Pulmonary artery endothelial cell (primary cell): ENCODE results near the gene TPD52L2. TPM values are rescaled to one million over a fixed set of nuclear protein-coding genes. Genes with fewer than 3 reads are reported as not detected.
"Not testable (repeated sequence)": the region's sequence is repeated elsewhere in the genome, so short reads cannot be mapped to it uniquely, and the experiment has no call there.

Experiments
- DNase-seq: peaks from one replicate; pipeline ENCODE4 v3.0.0-alpha.2; 2011; ENCODE audit warnings: low read depth, low spot score
- total RNA-seq: library from RNA; depleted of rRNA; stranded (reverse); fragments of >200 nt; gene quantifications from 2 replicates; pipeline ENCODE4 v1.2.3, GENCODE V29; 2014

TPD52L2 gene
- total RNA-seq, 1 donor from 2014 or later = 139 TPM

DNA sequence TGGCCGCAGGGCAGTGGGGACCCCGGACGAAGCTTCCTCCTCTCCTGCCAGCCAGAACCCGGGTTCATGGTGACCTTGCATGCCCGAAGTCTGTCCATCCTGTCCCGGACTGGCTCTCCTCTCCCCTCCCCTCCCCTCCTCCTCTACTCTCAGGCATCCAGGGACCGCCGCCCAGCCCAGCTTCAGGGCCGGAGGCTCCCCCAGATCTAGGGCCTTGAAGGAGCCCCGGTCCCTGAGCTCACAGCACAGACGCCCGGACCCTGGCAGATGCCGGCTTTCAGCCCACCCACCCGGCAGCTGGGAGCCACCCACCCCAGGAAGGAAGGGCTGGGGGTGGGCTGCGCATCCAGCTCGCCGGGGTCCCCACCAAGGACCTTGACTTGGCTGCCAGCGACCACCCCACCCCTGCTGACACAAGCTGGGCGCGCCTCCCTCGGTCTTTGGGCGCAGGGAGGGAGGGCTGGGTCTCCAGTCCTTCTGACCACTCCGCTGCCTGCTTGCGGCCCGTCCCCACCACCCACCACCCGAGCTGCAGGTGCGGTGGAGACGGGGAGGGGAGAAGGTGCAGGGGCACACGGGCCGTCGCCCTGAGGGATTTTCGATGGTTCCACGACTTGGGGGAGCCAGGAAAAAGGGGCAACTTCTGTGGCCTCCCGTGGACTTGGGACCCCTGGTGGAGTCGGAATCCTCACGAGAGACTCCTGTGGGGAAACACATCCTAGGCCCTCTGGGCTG lies 9.5 kb upstream of the TPD52L2 start:
- DNase-seq = no peak

DNA sequence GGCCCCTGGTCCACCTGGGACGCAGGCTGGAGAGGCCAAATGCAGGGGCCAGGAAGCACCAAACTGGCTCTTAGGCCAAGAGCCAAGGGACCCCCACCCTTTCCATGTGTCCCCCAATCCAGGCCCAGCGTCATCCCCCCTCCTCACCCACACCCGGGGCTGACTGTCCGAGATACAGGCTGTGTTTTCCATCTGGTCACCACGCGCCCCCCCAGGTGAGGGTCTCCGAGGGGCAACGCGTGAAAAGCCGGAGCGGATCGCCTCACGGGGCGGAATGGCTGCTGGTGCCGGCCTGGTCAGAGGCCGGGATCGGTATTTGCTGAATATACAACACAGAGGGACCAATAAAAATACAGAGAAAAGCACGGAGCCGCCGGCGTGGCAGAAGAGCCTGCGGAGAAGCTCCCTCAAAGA lies 9.0 kb upstream of the TPD52L2 start:
- no peak for DNase-seq

DNA sequence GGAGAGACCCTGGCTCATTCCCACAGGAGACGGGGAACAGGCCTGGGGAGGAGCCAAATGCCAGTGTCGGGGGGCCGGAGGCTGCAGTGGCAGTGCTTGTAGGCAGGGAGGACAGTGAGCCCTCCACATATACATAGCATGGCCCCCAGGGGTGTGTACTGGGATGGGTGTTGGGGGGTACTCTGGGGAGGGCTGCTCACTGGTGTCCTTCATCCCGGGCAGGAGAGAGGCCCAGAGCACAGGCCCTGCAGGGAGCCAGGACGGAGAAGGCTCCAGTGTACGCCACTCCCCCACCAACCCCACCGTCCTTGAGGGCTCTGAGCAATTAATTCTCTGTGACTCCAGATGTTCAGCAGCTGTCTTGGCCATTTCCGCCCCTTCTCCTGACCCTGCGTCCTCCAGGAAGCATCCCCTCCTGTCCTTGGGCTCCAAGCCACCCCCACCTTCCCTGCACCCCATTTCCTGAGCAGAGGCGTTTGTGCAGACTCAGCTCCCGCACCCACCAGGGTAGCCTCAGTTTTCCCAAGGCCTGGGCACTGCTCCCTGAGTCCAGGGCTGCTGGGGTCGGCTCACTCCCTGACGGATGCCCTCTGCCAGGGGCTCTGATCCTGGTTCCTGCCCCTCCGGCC lies 7.2 kb upstream of the TPD52L2 start:
- DNase-seq = no peak

DNA sequence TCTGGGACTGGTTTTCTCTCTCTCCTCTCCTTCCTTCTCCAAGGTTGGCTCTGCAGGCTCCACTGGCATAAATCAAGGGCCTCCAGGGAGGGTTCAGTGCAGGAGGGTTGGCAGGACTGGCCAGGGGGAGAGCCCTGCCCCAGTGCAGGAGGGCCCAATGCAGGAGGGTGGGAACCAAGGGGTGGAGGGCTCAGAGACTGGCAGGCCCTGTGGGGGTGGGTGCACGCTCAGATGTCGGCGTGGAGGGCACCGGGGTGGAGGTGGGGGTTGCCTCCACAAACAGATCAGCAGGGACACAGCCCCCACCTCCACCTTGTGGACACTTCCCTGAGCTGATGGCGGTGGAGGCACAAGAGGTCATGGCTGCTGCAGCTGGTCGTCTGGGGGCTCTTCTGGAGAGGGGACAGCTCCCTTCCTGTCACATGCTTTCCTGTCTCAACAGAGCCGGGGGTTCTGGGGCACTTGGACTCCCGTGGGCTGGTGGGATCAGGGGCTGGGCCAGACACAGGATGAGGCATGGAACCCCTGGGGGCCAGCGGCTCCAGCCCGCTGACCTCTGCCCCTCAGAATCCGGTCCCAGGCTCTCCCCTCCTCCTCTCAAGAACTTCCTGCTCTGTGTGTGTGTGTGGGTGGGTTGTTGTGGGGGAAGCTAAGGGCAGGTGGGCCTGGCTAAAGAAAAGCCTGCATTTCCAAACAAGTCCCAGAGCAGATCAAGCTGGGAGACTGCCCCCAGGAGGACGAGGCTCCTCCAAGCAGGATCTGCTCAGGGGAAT lies 6.5 kb upstream of the TPD52L2 start:
- peak; percentile 30 for DNase-seq

DNA sequence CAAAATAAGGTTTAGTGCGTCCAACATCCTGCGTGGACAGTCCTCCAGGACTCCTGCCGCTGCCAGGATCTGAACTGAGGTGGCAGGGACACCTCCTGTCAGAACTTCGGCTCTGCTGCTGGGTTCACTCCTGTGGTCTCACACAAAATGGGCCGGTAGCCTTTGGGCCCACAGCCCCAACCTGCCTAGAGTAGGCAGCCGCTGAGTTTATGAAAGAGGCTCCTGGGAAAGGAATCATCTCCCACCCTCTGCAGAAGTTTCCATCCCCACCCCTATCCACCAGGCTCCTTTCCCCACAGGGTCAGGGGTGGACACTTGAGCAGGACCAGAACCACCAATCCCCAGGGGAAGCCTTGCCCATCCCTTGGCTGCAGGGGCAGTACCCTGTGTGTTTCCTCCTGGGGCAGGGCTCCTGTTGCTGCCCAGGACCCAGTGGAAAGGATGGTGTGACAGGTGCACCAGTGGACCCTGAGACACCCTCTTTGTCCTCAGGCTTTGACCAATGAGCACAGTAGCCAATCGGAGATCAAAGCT lies 5.8 kb upstream of the TPD52L2 start:
- no peak for DNase-seq

DNA sequence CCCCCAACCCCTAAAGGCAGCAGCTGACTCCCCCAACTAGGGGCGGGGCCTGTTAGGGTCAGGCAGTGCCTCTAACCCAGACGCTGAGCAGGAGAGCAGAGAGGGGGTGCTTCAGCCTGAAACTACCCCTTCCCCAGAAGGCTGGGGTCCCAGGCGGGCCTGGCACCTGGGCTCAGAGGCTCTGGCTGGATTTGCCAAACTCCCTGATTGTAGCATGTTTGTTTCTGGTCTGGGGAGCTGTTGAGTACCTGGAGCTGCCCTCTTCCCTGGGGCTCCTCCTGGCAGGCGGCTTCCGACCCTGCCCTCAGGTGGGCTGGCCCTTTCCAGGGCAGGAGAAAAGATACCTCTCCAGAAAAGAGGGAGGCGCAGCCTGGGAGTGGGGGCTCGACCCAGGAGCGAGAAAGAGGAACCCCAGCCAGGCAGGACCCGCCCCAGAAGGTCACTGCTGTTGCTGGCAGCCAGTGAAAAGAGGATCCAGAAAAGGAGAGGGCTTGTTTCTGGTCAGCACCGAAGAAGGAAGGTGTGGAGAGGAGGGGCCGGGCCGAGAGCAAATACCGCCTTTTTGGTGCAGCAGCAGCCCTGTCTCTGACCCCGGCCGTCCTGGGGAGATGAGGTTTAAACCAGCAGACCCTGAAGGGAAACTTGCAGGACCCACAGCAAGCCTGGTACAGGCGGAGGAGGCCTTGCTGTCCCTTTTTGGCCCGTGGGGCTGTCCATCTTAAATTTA lies 4.6 kb upstream of the TPD52L2 start:
- DNase-seq = no peak

DNA sequence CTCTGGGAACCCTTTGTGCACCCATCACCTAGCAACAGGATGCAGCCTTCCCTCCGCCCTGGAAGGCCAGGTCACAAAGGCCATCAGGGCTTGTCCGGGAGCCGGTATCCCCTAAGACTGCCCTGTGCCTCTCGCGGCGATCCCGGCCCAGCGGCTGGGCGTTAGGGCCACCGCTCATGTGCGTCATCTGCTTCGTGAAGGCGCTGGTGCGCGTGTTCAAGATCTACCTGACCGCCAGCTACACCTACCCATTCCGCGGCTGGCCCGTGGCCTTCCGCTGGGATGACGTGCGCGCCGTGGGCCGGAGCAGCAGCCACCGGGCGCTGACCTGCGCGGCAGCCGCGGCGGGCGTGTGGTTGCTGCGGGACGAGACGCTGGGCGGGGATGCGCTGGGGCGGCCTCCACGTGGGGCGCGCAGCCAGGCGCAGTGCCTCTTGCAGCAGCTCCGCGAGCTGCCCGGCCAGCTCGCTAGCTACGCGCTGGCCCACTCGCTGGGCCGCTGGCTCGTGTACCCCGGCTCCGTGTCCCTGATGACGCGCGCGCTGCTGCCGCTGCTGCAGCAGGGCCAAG lies 3.6 kb upstream of the TPD52L2 start, which contains the start of gene ABHD16B:
Gene ABHD16B (plus strand): TSS at position 134 of the 570 bp plus-strand sequence. CDS start 43 bp downstream, at position 177.
- DNase-seq = no peak

DNA sequence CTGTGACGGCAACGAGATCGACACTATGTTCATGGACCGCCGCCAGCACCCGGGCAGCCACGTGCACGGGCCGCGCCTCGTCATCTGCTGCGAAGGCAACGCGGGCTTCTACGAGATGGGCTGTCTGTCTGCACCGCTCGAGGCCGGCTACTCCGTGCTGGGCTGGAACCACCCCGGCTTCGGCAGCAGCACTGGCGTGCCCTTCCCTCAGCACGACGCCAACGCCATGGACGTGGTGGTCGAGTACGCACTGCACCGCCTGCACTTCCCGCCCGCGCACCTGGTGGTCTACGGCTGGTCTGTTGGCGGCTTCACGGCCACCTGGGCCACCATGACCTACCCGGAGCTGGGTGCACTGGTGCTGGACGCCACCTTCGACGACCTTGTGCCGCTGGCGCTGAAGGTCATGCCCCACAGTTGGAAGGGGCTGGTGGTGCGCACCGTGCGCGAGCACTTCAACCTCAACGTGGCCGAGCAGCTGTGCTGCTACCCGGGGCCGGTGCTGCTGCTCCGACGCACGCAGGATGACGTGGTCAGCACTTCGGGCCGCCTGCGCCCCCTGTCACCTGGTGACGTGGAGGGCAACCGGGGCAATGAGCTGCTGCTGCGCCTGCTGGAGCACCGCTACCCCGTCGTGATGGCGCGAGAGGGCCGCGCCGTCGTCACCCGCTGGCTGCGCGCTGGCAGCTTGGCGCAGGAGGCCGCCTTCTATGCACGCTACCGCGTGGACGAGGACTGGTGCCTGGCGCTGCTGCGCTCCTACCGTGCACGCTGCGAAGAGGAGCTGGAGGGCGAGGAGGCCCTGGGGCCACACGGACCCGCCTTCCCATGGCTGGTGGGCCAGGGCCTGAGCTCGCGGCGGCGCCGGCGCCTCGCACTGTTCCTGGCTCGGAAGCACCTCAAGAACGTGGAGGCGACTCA lies 2.8 kb upstream of the TPD52L2 start:
- DNase-seq = no peak

DNA sequence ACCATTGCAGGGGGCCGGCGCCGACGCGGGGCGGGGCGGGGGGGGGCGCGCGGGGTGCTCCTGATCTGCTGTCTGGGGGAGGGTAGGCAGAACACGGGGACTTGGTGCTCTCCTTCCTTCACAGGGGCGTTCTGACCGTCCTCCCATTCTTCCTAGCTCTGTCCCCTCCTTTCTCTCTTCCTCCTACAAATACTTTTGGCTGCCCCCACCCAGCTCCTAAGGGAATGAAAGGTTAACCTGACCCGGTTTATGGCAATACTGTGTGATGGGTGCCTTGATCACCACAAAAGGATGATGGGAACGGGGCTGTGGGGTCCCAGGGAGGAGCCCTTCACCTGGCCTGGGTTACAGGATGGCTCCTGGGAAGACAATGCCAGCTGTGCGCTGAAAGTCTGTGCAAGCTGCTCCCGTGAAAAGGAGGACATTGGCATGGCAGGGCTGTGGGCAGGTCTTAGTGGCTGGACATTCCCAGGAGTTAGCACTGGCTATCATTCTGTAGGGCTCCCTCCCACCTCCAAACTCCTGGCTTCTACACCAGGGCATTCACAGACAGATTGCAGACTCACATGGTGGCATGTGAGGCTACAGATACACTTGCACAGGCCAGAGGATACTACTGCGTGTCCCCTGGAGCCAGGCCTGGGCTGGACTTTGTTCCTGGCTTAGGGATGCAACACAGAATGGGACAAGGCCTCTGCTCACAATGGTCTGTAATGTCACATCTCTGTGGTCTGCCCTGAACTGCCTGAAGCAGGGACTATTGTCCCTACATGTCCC lies 1.9 kb upstream of the TPD52L2 start:
- no peak for DNase-seq

DNA sequence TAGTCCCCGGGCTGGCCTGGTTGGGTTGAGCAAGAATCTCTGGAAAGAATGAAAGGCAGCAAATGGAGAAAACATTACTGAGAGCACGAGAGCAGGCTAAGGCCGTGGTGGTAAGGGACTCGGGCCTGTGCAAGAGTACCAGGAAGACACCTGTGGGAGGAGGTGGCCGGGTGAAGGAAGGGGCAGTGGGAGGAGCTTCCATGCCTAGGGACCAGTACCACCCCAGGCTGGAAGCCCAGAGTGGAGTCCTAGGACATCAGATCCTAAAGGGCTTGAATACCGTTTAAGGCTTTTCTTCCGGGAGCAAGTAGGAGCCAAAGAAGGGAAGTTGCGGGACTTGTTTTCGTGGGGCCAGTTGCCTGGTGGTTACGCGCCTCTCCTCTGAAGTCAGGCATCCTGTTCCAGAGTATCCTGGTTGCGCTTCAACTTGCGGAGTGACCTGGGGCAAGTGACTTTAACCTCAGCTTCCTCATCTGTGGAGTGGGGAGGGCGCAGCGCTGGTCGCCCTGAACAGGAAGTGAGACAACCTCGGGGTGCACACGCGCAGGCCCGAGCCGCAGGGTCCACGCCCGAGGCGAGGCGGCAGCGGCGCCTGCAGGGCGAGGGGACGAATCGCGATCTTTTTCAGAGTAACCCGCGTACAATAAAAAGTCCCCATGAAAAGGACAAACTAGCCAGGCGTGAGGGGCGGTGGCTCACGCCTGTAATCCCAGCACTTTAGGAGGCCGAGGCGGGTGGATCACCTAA lies 1.1 kb upstream of the TPD52L2 start:
- peak; percentile 45 for DNase-seq

DNA sequence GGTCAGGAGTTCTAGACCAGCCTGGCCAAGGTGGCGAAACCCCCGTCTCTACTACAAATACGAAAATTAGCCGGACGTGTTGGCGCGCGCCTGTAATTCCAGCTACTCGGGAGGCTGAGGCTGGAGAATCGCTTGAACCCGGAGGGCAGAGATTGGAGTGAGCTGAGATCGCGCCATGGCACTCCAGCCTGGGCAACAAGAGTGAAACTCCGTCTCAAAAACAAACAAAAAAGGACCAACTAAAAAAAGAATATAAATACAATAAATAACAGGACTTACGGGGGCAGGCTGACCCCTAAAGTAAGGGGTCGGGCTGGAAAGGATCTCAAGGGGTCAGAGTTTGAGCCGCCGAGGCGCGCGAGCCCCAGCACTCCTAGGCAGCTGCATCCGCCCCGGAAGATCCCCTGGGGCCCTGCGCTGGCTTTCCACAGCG lies 509 bp upstream of the TPD52L2 start:
- DNase-seq = no peak

DNA sequence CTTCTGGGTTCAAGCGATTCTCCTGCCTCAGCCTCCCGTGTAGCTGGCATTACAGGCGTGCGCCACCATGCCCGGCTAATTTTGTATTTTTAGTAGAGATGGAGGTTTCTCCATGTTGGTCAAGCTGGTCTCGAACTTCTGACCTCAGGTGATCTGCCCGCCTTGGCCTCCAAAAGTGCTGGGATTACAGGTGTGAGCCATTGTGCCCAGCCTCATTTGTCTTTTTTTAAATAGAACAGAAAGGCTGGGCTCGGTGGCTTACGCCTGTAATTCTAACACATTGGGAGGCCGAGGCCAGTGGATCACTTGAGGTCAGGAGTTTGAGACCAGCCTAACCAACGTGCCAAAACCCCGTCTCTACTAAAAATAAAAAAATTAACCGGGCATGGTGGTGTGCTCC lies 2.0 kb downstream of the TPD52L2 start:
- not testable (repeated sequence) for DNase-seq

DNA sequence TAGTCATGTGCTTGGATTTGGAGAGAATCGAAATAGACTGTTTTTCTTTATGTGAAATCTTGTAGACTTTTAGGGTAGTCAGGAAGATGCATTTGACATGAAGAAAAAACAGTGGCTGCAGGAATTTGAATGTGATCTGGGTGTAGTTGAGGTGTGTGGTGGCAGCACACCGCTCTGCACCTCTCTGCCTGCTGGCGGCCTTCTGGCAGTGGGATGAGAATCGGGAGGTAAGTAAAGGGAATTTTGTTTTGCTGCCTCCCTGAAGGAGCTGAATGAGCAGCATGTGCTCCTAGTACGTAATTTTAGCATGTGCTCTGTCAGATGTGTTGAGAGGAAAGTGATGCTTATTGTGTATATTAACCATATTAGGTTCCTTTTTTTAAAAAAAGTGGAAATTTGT lies 3.2 kb downstream of the TPD52L2 start:
- DNase-seq = no peak

DNA sequence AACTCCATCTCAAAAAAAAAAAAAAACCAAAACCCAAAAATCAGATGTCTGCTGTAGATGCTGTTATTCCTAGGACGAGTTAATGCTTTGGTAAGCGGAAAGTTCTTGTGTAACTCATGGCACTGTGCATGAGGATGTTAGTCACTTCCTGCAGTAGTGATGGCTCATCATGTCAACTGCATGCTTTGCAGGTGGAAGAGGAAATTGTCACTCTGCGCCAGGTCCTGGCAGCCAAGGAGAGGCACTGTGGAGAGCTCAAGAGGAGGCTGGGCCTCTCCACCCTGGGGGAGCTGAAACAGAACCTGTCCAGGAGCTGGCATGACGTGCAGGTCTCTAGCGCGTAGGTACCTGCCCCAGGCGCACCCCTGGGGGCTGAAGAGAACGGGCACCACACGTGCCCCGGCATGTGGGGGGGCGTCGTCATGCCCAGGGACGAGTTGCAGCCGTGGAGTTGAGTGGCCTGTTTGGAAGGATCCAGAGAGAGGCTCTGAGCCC lies 8.5 kb downstream of the TPD52L2 start:
- DNase-seq = peak; percentile 87

DNA sequence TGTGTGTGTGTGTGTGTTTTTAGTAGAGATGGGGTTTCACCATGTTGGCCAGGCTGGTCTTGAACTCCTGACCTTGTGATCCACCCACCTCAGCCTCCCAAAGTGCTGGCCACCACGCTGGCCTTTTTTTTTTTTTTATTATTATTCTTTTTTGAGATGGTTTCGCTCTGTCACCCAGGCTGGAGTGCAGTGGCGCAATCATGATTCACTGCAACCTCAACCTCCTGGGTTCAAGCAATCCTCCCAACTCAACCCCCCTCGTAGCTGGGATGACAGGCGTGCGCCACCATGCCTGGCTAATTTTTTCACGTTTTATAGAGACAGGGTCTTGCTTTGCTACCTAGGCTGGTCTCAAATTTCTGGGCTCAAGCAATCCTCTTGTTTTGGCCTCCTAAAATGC lies 9.2 kb downstream of the TPD52L2 start:
- not testable (repeated sequence) for DNase-seq

DNA sequence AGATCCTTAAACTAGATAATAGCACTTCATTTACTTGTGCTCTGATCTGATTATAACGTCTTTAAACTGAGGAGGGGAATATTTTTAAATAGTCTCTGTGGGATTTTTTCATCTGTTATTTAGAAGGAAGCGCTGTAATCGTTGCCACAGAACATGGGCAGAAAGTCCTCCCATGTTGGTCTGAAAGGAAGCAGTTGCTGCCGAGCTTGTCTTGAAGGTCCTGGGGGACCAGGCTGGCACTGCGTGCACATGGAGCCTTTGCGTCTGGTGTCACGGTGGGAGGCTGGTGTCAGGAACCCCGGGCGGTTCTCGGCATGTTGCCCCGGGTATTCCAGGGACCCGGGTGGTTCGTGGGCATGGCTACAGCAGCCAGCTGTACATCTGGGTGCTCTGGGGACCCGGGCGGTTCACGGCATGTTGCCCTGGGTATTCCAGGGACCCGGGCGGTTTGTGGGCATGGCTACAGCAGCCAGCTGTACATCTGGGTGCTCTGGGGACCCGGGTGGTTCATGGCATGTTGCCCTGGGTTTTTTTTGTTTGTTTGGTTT lies 11.5 kb downstream of the TPD52L2 start:
- DNase-seq = no peak

DNA sequence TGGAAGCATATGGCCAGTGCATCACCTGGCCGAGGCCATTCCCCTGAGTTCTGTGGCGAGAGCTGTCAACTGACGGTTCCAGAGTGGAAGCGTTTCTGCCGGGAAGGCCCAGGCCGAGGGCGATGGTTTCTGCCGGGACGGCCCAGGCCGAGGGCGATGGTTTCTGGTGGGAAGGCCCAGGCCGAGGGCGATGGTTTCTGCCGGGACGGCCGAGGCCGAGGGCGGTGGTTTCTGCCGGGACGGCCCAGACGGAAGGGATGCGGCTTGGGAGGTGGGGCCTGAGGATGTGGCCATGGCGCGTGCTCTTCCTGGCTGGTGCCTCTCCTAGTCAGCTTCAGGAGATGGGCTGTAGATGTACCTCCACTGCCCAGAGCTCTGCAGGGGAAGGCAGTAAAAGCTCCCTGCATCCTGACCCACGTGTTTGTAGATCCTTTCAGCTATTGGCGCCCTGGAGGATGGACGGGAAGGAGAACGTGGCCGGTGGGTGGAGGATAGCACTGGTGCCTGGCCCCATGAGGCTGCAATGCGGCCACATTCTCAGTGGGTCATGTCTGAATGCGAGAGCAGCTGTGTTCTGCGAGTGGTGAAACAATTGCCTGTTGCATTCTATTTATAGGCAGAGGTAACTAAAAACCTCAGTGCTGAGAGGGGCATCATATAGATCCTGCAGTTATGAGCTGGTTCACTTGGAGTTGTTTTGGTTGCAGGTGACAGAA lies 12.8 kb downstream of the TPD52L2 start:
- no peak for DNase-seq
